Trophoblast cell (in vitro differentiated cells and primary cell): ENCODE results near the gene NR5A2.

Experiments
- DNase-seq, 2 donors: peaks; one replicate each; pipeline ENCODE4 v3.0.0-alpha.2; 2016
- H2AFZ ChIP-seq: 2 replicates; pipeline ENCODE4 v1.6.1; 2013; ENCODE audit warnings: low read length, moderate library complexity, mild to moderate bottlenecking; ENCODE audit not compliant: insufficient read depth, poor library complexity
- H2AK5ac ChIP-seq: 2 replicates; pipeline ENCODE4 v1.6.1; 2013; ENCODE audit warnings: mild to moderate bottlenecking, low read length
- H2BK120ac ChIP-seq: 2 replicates; pipeline ENCODE4 v1.6.1; 2013; ENCODE audit warnings: low read length, mild to moderate bottlenecking, moderate library complexity; ENCODE audit not compliant: insufficient read depth, poor library complexity
- H2BK12ac ChIP-seq: 2 replicates; pipeline ENCODE4 v1.6.1; 2013; ENCODE audit warnings: mild to moderate bottlenecking, low read length, moderate library complexity
- H2BK5ac ChIP-seq: 2 replicates; pipeline ENCODE4 v1.6.1; 2013; ENCODE audit warnings: low read length, low read depth, moderate library complexity, mild to moderate bottlenecking; ENCODE audit not compliant: poor library complexity
- H3K14ac ChIP-seq: 2 replicates; pipeline ENCODE4 v1.6.1; 2013; ENCODE audit warnings: mild to moderate bottlenecking, low read length
- H3K18ac ChIP-seq: 2 replicates; pipeline ENCODE4 v1.6.1; 2013; ENCODE audit warnings: mild to moderate bottlenecking, low read length
- H3K23ac ChIP-seq: 2 replicates; pipeline ENCODE4 v1.6.1; 2013; ENCODE audit warnings: low read length
- H3K27ac ChIP-seq: 2 replicates; pipeline ENCODE4 v1.5.1; 2013; ENCODE audit warnings: low read depth, mild to moderate bottlenecking, inconsistent platforms, low read length, moderate library complexity
- H3K27me3 ChIP-seq: 2 replicates; pipeline ENCODE4 v1.6.1; 2013; ENCODE audit warnings: inconsistent platforms, mild to moderate bottlenecking, low read length, moderate library complexity; ENCODE audit not compliant: insufficient read depth
- H3K36me3 ChIP-seq, 2 experiments: 1 replicate in 1 of 2; 2 replicates in 1 of 2; pipeline ENCODE4 v1.6.1; 2013; ENCODE audit warnings: low read length in 2 of 2, mild to moderate bottlenecking in 2 of 2, moderate library complexity in 1 of 2; ENCODE audit not compliant: insufficient read depth in 2 of 2, control insufficient read depth in 1 of 2
- H3K4ac ChIP-seq: 2 replicates; pipeline ENCODE4 v1.6.1; 2013; ENCODE audit warnings: low read depth, mild to moderate bottlenecking, low read length, moderate library complexity
- H3K4me1 ChIP-seq, 2 experiments: 1 replicate in 1 of 2; 2 replicates in 1 of 2; pipeline ENCODE4 v1.6.1; 2013; ENCODE audit warnings: low read length in 2 of 2, mild to moderate bottlenecking in 2 of 2, moderate library complexity in 1 of 2; ENCODE audit not compliant: insufficient read depth in 2 of 2, control insufficient read depth in 1 of 2
- H3K4me2 ChIP-seq: 2 replicates; pipeline ENCODE4 v1.6.1; 2013; ENCODE audit warnings: inconsistent platforms, mild to moderate bottlenecking, low read length, moderate library complexity
- H3K4me3 ChIP-seq: 2 replicates; pipeline ENCODE4 v1.5.1; 2013; ENCODE audit warnings: mild to moderate bottlenecking, low read depth, low read length, inconsistent platforms
- H3K79me1 ChIP-seq: one replicate; pipeline ENCODE4 v1.6.1; 2013; ENCODE audit warnings: low read length
- H3K79me2 ChIP-seq: 2 replicates; pipeline ENCODE4 v1.6.1; 2013; ENCODE audit warnings: low read length, mild to moderate bottlenecking; ENCODE audit not compliant: control insufficient read depth, insufficient read depth, poor library complexity
- H3K9ac ChIP-seq: 2 replicates; pipeline ENCODE4 v1.6.1; 2013; ENCODE audit warnings: mild to moderate bottlenecking, low read length
- H3K9me3 ChIP-seq: 2 replicates; pipeline ENCODE4 v1.6.1; 2013; ENCODE audit warnings: low read depth, mild to moderate bottlenecking, control low read depth, inconsistent platforms, low read length; ENCODE audit not compliant: insufficient read depth
- H4K12ac ChIP-seq: 2 replicates; pipeline ENCODE4 v1.6.1; 2013; ENCODE audit warnings: low read depth, mild to moderate bottlenecking, low read length, moderate library complexity
- H4K8ac ChIP-seq: 2 replicates; pipeline ENCODE4 v1.6.1; 2013; ENCODE audit warnings: low read depth, mild to moderate bottlenecking, low read length, moderate library complexity
- H4K91ac ChIP-seq: one replicate; pipeline ENCODE4 v1.6.1; 2013; ENCODE audit warnings: low read depth, mild to moderate bottlenecking, low read length, moderate library complexity
- WGBS: extraction: QIAGEN DNeasy Blood & Tissue Kit; methylation state at CpG from one replicate; pipeline ENCODE4 v1.1.7; 2013; ENCODE audit warnings: missing lambda C conversion rate; ENCODE audit not compliant: insufficient read length, insufficient coverage; ENCODE audit errors: extremely low coverage; 5-methylcytosine and 5-hydroxymethylcytosine counted together

The NR5A2 gene

GRCh38 chr1:200153277-200154055, 126.0 kb downstream of the NR5A2 start:
- Histone ChIP-seq H2BK120ac (no peak overlapping the region), H2BK12ac (no peak overlapping the region), H3K18ac (no peak overlapping the region), H3K9ac (no peak overlapping the region), H2BK5ac (no peak overlapping the region), H3K79me2 (no peaks in the 10 kb centered on the region), H4K8ac (no peak overlapping the region), H4K91ac (no peak overlapping the region), H2AK5ac (no peak overlapping the region), H3K4ac (no peak overlapping the region), H4K12ac (no peak overlapping the region), H3K27me3 (no peaks in the 10 kb centered on the region), H3K14ac (no peak overlapping the region), H3K4me2 (no peak overlapping the region), H3K4me3 (no peak overlapping the region), H3K4me1 (peaks cover 0 to 3% of the 10 kb centered on the region in 2 experiments), H3K79me1 (no peaks in the 10 kb centered on the region), H3K23ac (no peak overlapping the region), H2AFZ (no peak overlapping the region), H3K27ac (no peak overlapping the region), H3K9me3 (no peaks in the 10 kb centered on the region), H3K36me3 (no peaks in the 10 kb centered on the region)
- DNase-seq, result no peak
- no CpG with 5 or more reads among the region's 3 CpGs for WGBS

GRCh38 chr1:200154069-200154767, 126.7 kb downstream of the NR5A2 start:
- Histone ChIP-seq H3K4me3 (no peak overlapping the region), H4K91ac (no peak overlapping the region), H3K79me2 (no peaks in the 10 kb centered on the region), H3K9me3 (no peaks in the 10 kb centered on the region), H3K4me1 (peaks cover 0 to 3% of the 10 kb centered on the region in 2 experiments), H3K9ac (no peak overlapping the region), H3K4me2 (no peak overlapping the region), H2AFZ (no peak overlapping the region), H3K79me1 (no peaks in the 10 kb centered on the region), H2BK12ac (no peak overlapping the region), H3K18ac (no peak overlapping the region), H3K27ac (no peak overlapping the region), H3K23ac (no peak overlapping the region), H3K4ac (no peak overlapping the region), H2AK5ac (no peak overlapping the region), H3K14ac (no peak overlapping the region), H3K36me3 (no peaks in the 10 kb centered on the region), H4K8ac (no peak overlapping the region), H2BK120ac (no peak overlapping the region), H3K27me3 (no peaks in the 10 kb centered on the region), H4K12ac (no peak overlapping the region), H2BK5ac (no peak overlapping the region)
- DNase-seq, result no peak

GRCh38 chr1:200157715-200158114, 130.2 kb downstream of the NR5A2 start:
- H4K12ac ChIP-seq, result no peak overlapping the region
- no peak overlapping the region for H3K4me2 ChIP-seq
- H3K36me3 ChIP-seq, result no peaks in the 10 kb centered on the region
- DNase-seq, result no peak
- H3K27me3 ChIP-seq, result no peaks in the 10 kb centered on the region
- H3K79me2 ChIP-seq, result no peaks in the 10 kb centered on the region
- no peak overlapping the region for H3K23ac ChIP-seq
- no peak overlapping the region for H3K4me3 ChIP-seq
- H2BK5ac ChIP-seq, result no peak overlapping the region
- H3K79me1 ChIP-seq, result no peaks in the 10 kb centered on the region
- no peak overlapping the region for H2BK12ac ChIP-seq
- no peak overlapping the region for H4K91ac ChIP-seq
- H2BK120ac ChIP-seq, result no peak overlapping the region
- no peak overlapping the region for H4K8ac ChIP-seq
- H3K4ac ChIP-seq, result no peak overlapping the region
- H3K9ac ChIP-seq, result no peak overlapping the region
- H2AK5ac ChIP-seq, result no peak overlapping the region
- no peak overlapping the region for H2AFZ ChIP-seq
- H3K14ac ChIP-seq, result no peak overlapping the region
- H3K4me1 ChIP-seq, result peaks cover 2 to 7% of the 10 kb centered on the region in 2 experiments
- H3K27ac ChIP-seq, result no peak overlapping the region
- no peaks in the 10 kb centered on the region for H3K9me3 ChIP-seq
- H3K18ac ChIP-seq, result no peak overlapping the region

GRCh38 chr1:200161801-200162200, 134.3 kb downstream of the NR5A2 start:
- Histone ChIP-seq H3K23ac (no peak overlapping the region), H3K4me3 (no peak overlapping the region), H4K12ac (no peak overlapping the region), H3K14ac (no peak overlapping the region), H3K9ac (no peak overlapping the region), H3K4me2 (no peak overlapping the region), H2AFZ (no peak overlapping the region), H3K27me3 (no peaks in the 10 kb centered on the region), H3K18ac (no peak overlapping the region), H3K27ac (no peak overlapping the region), H3K9me3 (no peaks in the 10 kb centered on the region), H3K4ac (no peak overlapping the region), H3K36me3 (no peaks in the 10 kb centered on the region), H4K91ac (no peak overlapping the region), H2BK12ac (no peak overlapping the region), H2AK5ac (no peak overlapping the region), H2BK5ac (no peak overlapping the region), H3K79me1 (no peaks in the 10 kb centered on the region), H3K4me1 (peaks cover 2 to 7% of the 10 kb centered on the region in 2 experiments), H3K79me2 (no peaks in the 10 kb centered on the region), H4K8ac (no peak overlapping the region), H2BK120ac (no peak overlapping the region)
- no CpG with 5 or more reads among the region's 4 CpGs for WGBS
- DNase-seq, result peak; percentile 78 to 93
